ENCODE results near the gene NRN1L. TPM values are rescaled to one million over a fixed set of nuclear protein-coding genes. Genes with fewer than 3 reads are reported as not detected.

NRN1L gene
- total and polyA plus RNA-seq, 4 donors = 0.14 to 0.33 (median 0.23) TPM

- Histone ChIP-seq H3K27me3 (ENCODE audit: control insufficient read depth in 4 of 4, insufficient read depth in 4 of 4, low read length in 3 of 4) (no peaks in the 10 kb centered on the region), H3K4me1 (ENCODE audit: control insufficient read depth in 4 of 4, insufficient read depth in 4 of 4, low read length in 3 of 4) (peaks cover 4 to 20% (median 16%) of the 10 kb centered on the region in 4 donors), H3K9me3 (ENCODE audit: control insufficient read depth in 4 of 4, low read length in 3 of 4) (no peaks in the 10 kb centered on the region), H3K4me3 (ENCODE audit: low read depth in 1 of 3, low read length in 3 of 3) (no peak overlapping the region), H3K36me3 (ENCODE audit: control insufficient read depth in 4 of 4, insufficient read depth in 3 of 4, low read depth in 1 of 4, low read length in 3 of 4) (peaks cover 0 to 25% (median 6%) of the 10 kb centered on the region in 4 donors), H3K27ac (ENCODE audit: low read depth in 1 of 2, low read length in 2 of 2) (no peak overlapping the region), H3K9ac (ENCODE audit: low read depth in 1 of 2, low read length in 2 of 2) (no peak overlapping the region)
- TF ChIP-seq FOXA1 (IDR thresholded peaks at IDR 0.05) = no peak
- TF ChIP-seq, protein P1, sequence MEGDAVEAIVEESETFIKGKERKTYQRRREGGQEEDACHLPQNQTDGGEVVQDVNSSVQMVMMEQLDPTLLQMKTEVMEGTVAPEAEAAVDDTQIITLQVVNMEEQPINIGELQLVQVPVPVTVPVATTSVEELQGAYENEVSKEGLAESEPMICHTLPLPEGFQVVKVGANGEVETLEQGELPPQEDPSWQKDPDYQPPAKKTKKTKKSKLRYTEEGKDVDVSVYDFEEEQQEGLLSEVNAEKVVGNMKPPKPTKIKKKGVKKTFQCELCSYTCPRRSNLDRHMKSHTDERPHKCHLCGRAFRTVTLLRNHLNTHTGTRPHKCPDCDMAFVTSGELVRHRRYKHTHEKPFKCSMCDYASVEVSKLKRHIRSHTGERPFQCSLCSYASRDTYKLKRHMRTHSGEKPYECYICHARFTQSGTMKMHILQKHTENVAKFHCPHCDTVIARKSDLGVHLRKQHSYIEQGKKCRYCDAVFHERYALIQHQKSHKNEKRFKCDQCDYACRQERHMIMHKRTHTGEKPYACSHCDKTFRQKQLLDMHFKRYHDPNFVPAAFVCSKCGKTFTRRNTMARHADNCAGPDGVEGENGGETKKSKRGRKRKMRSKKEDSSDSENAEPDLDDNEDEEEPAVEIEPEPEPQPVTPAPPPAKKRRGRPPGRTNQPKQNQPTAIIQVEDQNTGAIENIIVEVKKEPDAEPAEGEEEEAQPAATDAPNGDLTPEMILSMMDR (IDR thresholded peaks at IDR 0.05; ENCODE audit: low read depth, low read length, missing input control) = no peak
- TF ChIP-seq JUND (IDR thresholded peaks at IDR 0.05) = no peak
- TF ChIP-seq GABPA (IDR thresholded peaks at IDR 0.05 in 1 of 2, conservative IDR thresholded peaks at IDR 0.05 in 1 of 2) = no peak
- TF ChIP-seq, protein P2, sequence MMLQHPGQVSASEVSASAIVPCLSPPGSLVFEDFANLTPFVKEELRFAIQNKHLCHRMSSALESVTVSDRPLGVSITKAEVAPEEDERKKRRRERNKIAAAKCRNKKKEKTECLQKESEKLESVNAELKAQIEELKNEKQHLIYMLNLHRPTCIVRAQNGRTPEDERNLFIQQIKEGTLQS (IDR thresholded peaks at IDR 0.05) = no peak
- no peak for TF ChIP-seq YY1 (IDR thresholded peaks at IDR 0.05)
- no peak for TF ChIP-seq EGR1 (IDR thresholded peaks at IDR 0.05; ENCODE audit: low read depth in 2 of 2)
- no peak for TF ChIP-seq REST (IDR thresholded peaks at IDR 0.05)
- TF ChIP-seq, protein P3, sequence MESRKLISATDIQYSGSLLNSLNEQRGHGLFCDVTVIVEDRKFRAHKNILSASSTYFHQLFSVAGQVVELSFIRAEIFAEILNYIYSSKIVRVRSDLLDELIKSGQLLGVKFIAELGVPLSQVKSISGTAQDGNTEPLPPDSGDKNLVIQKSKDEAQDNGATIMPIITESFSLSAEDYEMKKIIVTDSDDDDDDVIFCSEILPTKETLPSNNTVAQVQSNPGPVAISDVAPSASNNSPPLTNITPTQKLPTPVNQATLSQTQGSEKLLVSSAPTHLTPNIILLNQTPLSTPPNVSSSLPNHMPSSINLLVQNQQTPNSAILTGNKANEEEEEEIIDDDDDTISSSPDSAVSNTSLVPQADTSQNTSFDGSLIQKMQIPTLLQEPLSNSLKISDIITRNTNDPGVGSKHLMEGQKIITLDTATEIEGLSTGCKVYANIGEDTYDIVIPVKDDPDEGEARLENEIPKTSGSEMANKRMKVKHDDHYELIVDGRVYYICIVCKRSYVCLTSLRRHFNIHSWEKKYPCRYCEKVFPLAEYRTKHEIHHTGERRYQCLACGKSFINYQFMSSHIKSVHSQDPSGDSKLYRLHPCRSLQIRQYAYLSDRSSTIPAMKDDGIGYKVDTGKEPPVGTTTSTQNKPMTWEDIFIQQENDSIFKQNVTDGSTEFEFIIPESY (IDR thresholded peaks at IDR 0.05) = no peak
- TF ChIP-seq RAD21 (IDR thresholded peaks at IDR 0.05) = no peak
- no peak for TF ChIP-seq SP1 (IDR thresholded peaks at IDR 0.05)
- no peak for TF ChIP-seq RXRA (IDR thresholded peaks at IDR 0.05)
- no peak for TF ChIP-seq HNF4G (IDR thresholded peaks at IDR 0.05)
- no peak for TF ChIP-seq NR2F2 (IDR thresholded peaks at IDR 0.05)
- no peak for TF ChIP-seq HNF4A (conservative IDR thresholded peaks at IDR 0.05)
- WGBS = 92% methylated on average over 7 of the region's 7 CpGs
- no peak for DNase-seq (ENCODE audit: low spot score)
Measured at GRCh38 chr16:67933805-67934204, 49.1 kb downstream of the NRN1L start.
